Left ventricle myocardium inferior (tissue), 1 donor: ENCODE measurements around the gene JAKMIP1. TPM values are rescaled to one million over a fixed set of nuclear protein-coding genes. Genes with fewer than 3 reads are reported as not detected.

Experiments
- DNase-seq: peaks from one replicate; pipeline ENCODE4 v3.0.0-alpha.2; 2020
- H3K27ac ChIP-seq: fragments of 200-600 bp; replicated peaks from 2 replicates; pipeline ENCODE4 v1.8.0; 2021
- H3K27me3 ChIP-seq: fragments of 200-600 bp; 2 replicates; pipeline ENCODE4 v1.8.0; 2021; ENCODE audit warnings: low read depth
- H3K36me3 ChIP-seq: fragments of 200-600 bp; 2 replicates; pipeline ENCODE4 v1.8.0; 2021
- H3K4me1 ChIP-seq: fragments of 200-600 bp; 2 replicates; pipeline ENCODE4 v1.8.0; 2021
- H3K4me3 ChIP-seq: fragments of 200-600 bp; 2 replicates; pipeline ENCODE4 v1.8.0; 2021; ENCODE audit warnings: mild to moderate bottlenecking, moderate library complexity
- H3K9me3 ChIP-seq: fragments of 200-600 bp; replicated peaks from 2 replicates; pipeline ENCODE4 v1.8.0; 2021
- intact Hi-C: fragments of 100-400 bp; cut with micrococcal nuclease; formaldehyde crosslinking; loops from one replicate; pipeline ENCODE4 v1.11.0; 2022
- total RNA-seq: library from RNA; stranded (reverse); fragmentation: NEBNext Ultra II Directional; extraction: Animal tissue kit (Norgen Biotek cat#: 25700); gene quantifications from one replicate; pipeline ENCODE4 v1.2.1, GENCODE V29; 2021
- TF ChIP-seq, protein P1 (sequence below): fragments of 200-600 bp; IDR thresholded peaks from 2 replicates; pipeline ENCODE4 v1.8.0; 2021; ENCODE audit warnings: antibody characterized with exemption, mild to moderate bottlenecking, borderline replicate concordance
- donor health status: DM: no; HTN: yes; CAD: no; lungs with severe emphysema.

JAKMIP1 gene
- total RNA-seq, 1 donor from 2014 or later: not detected

DNA sequence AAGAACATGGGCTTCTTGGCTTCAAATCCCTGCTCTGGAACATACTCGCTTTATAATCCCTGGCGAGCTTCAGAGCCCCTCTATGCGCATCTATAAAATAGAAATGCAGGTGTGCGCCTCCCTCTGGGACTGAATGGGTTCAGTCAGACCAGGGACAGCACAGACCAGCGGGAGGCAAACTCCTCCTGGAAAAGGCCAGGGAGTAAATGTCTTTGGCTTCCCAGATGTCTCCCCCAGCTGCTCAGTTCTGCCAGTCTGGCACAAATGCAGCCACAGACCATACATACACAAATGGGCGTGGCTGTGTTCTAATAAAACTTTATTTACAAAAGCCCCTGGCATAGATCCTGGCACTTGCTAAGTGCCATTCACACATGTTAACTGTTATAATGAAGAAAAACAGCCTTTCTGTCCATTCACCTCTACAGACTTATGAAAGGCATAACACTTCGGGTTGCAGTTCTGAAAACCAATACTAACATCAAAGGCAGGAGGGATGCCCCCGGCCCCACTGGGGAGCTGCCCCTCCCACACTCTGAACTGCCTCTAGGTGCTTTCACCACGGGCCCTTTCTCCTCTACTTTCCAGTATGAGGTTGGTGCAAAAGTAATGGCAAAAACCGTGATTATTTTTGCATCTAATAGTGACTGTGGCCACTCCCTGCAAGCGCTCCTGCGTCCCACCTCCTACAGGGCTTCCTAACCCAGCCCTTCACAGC is 4.6 kb downstream of the JAKMIP1 start:
- TF ChIP-seq, protein P1, sequence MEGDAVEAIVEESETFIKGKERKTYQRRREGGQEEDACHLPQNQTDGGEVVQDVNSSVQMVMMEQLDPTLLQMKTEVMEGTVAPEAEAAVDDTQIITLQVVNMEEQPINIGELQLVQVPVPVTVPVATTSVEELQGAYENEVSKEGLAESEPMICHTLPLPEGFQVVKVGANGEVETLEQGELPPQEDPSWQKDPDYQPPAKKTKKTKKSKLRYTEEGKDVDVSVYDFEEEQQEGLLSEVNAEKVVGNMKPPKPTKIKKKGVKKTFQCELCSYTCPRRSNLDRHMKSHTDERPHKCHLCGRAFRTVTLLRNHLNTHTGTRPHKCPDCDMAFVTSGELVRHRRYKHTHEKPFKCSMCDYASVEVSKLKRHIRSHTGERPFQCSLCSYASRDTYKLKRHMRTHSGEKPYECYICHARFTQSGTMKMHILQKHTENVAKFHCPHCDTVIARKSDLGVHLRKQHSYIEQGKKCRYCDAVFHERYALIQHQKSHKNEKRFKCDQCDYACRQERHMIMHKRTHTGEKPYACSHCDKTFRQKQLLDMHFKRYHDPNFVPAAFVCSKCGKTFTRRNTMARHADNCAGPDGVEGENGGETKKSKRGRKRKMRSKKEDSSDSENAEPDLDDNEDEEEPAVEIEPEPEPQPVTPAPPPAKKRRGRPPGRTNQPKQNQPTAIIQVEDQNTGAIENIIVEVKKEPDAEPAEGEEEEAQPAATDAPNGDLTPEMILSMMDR: no peak
- Histone ChIP-seq H3K9me3 (no peaks in the 10 kb centered on the region), H3K36me3 (no peaks in the 10 kb centered on the region), H3K4me3 (no peak overlapping the region), H3K27me3 (peaks cover 100% of the 10 kb centered on the region), H3K27ac (no peak overlapping the region), H3K4me1 (peaks cover 17% of the 10 kb centered on the region)
- intact Hi-C loops: no loop called here
- DNase-seq: no peak

DNA sequence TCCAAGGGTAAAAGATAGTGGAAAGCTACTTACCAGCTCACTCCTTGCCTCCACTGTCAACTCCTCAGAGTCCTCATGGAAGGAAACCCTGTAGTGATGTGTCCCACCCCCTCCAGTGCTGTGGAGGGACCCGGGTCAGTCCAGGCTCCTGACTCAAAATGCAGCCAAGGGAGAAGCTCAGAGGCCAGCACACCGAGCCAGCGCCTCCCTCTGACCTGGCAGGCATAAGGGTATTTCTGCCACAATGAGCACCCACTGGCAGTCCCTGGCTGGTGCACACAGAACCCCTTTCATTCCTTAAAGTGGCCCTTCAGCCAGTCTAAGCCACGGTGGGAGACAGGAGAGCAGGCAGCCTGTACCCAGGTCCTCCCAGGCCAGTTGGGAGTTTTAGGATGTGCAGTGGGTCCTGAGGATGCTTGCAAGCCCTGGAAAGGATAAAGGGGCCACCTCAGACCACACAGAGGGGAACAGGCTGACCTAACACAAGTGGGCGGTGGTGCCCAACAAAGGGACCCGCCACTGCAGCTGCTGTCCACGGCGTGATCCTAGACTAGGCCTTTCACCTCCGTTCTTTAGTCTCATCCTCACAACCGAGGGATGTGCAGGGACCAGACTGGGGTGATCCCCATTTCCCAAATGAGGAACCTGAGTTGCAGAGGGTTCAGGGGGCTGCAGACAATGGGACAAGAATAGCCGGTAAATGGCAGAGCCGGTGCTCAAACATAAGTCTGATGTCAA is 5.7 kb downstream of the JAKMIP1 start:
- no peak for DNase-seq
- peaks cover 100% of the 10 kb centered on the region for H3K27me3 ChIP-seq
- no peaks in the 10 kb centered on the region for H3K36me3 ChIP-seq
- H3K9me3 ChIP-seq: no peaks in the 10 kb centered on the region
- intact Hi-C loops: no loop called here
- no peak overlapping the region for H3K4me3 ChIP-seq
- TF ChIP-seq, protein P1: no peak
- H3K27ac ChIP-seq: no peak overlapping the region
- H3K4me1 ChIP-seq: peaks cover 10% of the 10 kb centered on the region

DNA sequence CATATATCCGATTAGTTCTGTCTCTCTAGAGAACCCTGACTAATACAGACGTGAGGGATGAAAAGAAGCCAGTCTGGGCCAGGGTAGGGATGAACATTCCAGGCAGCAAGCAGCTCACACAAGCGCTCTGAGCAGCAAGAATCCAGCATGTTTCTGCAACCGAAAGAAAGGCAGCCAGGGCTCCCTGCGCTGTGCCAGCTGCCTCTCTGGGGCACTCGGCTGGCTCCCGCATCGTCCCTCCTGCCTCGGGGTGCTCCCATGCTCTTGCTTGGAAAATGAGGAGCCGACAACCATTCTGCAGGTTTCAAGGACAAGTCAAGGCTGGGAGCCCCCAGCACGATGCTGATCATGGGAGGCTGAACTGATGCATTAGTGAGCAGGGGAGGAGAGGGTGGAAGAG is 7.0 kb downstream of the JAKMIP1 start:
- intact Hi-C loops: no loop called here
- Histone ChIP-seq H3K27me3 (peaks cover 93% of the 10 kb centered on the region), H3K4me3 (no peak overlapping the region), H3K27ac (no peak overlapping the region), H3K4me1 (no peaks in the 10 kb centered on the region), H3K9me3 (no peaks in the 10 kb centered on the region), H3K36me3 (no peaks in the 10 kb centered on the region)
- TF ChIP-seq, protein P1: no peak
- DNase-seq: no peak

DNA sequence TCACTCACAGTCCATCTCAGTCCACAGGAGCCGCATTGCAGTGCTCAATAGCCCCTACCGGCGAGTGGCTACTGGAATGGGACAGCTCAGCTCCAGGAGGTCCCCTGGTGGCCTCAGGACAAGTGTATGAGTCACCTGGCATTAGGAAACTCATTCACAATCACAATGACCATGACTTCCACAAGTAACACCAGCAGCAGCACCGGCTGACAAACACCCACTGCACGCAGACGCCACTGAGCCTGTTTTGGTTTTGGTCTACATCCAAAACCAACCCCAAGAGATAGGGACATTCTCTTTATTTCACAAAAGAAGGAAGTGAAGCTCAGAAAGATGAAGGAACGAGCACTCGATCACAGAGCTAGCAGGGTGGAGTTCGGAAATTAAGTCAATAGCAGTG is 8.1 kb downstream of the JAKMIP1 start:
- peaks cover 11% of the 10 kb centered on the region for H3K9me3 ChIP-seq
- no peak for DNase-seq
- H3K27ac ChIP-seq: no peak overlapping the region
- TF ChIP-seq, protein P1: no peak
- intact Hi-C loops: no loop called here
- H3K4me1 ChIP-seq: no peaks in the 10 kb centered on the region
- no peaks in the 10 kb centered on the region for H3K36me3 ChIP-seq
- H3K27me3 ChIP-seq: peaks cover 84% of the 10 kb centered on the region
- no peak overlapping the region for H3K4me3 ChIP-seq

DNA sequence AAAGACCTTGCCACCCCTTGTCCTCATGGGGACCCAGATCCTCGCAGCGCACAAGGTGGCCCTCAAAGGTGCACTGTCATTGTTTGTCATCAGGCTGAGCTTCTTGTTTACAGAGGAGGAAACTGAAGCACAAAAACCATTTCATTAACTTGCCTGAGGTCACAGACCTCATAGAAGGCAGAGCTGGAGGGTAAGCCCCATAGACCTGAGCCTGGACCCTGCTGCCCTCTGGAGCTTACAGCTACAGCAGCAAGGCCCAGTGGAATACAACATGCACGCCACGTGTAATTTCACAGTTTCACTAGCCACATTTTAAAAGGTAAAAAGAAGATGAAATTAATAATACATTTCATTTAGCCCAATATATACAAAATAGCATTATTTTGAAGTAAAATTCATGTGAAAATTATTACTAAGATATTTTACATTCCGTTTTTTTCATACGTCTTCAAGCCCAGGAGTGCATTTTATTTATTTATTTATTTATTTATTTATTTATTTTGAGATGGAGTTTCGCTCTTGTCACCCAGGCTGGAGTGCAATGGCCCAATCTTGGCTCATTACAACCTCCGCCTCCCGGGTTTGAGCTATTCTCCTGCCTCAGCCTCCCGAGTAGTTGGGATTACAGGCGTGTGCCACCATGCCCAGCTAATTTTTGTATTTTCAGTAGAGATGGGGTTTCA is 8.8 kb downstream of the JAKMIP1 start:
- no peaks in the 10 kb centered on the region for H3K4me1 ChIP-seq
- TF ChIP-seq, protein P1: no peak
- intact Hi-C loops: no loop called here
- DNase-seq: no peak
- no peak overlapping the region for H3K4me3 ChIP-seq
- peaks cover 17% of the 10 kb centered on the region for H3K9me3 ChIP-seq
- H3K27me3 ChIP-seq: peaks cover 77% of the 10 kb centered on the region
- H3K36me3 ChIP-seq: no peaks in the 10 kb centered on the region
- no peak overlapping the region for H3K27ac ChIP-seq
